ENCODE data around the gene RBM19.

Gene RBM19

GRCh38 chr12:113990250-113991223 lies 24.4 kb upstream of the RBM19 start:
- peak in 4 of 56 donors; percentile 3 to 16 (median 10) for DNase-seq

GRCh38 chr12:113988976-113989375 lies 22.9 kb upstream of the RBM19 start:
- DNase-seq: no peak

GRCh38 chr12:113988064-113988451 lies 21.9 kb upstream of the RBM19 start:
- DNase-seq: no peak

DNA sequence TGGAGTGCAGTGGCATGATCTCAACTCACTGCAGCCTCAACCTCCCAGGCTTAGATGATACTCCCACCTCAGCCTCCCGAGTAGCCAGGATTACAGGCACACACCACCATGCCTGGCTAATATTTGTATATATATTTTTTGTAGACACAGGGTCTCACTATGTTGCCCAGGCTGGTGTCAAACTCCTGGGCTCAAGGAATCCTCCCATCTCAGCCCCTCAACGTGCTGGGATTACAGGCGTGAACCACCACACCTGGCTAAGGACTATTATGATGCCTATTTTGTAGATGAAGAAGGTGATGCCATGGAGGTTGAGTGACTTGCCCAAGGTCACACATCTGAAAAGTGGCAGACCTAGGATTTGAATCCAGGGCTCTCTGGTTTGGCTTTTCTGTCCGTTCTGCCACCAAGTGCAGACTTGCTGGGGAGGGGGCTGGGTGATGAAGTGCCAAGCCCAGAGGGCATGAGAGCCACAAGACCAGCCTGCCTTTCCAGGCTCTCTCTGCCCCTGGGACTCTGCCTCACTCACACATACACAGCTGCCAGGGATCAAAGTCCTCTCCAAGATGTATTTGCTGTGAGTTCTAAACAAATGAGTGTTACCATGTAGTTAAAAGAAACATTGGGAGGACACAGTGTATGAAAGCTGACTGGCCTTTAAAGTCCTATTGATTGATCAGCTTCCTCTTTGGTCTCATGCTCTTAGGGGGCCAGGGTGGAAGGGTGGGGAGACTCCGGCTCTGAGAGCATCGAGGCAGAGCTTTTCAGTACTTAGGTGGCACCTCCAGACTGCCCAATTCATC lies 21.3 kb upstream of the RBM19 start:
- DNase-seq: no peak

DNA sequence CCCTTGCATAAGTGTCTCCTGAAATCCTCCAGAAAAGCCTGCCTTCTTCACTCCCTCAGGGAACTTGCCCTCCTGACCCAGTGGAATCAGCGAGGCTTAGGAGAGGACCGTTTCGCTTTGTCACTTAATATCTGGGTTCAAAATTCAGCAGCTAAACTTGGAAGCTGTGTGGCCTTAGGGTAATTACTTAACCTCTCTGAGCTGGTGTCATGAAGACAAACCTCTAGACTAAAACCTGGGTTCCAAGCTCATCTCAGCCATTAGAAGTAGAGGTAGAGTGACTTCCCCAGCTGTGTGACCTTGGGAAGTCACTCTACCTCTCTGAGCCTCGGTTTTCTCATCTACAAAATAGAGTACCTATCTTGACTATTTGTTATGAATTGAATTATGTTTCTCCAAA lies 18.3 kb upstream of the RBM19 start:
- no peak for DNase-seq

- no peak for DNase-seq
These were observed 17.8 kb upstream of the RBM19 start for GRCh38 chr12:113983777-113984448.

DNA sequence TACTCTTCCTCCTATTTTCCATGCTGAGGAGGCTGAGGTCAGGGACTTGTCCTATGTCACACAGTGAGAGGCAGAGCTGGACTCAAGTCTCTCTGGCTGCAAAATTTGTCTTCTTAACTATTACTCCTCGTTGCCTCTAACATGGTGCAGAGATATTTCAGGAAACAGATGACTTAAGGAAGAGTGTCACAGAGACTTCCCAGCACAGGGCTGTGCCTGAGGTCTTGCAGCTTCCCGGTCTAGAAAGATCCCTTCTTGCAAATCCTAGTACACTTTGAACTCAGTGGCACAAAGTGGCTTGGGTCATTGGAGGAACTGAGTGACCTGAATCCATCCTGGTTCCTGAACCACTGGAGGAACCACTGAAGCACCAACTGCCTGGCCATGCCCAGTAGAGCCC lies 17.1 kb upstream of the RBM19 start:
- peak in 1 of 56 donors; percentile 1 for DNase-seq

DNA sequence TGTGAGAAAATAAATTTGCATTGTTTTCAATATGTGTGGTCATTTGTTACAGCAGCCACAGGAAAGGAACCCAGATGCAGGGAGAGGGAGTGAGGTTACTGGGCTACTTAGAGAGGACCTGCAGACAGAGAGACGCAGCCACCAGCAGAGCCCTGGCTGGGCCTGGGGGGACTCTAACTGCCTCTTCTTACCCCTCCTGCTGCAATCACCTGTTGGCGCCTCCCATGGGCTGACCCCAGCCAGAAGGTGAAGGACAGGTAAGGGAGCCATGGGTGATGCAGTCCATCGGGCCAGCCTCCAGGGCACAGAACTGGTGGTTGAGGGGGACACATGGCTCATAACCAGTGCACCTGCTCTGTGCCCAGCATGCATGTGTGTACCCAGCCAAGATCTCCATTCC lies 15.8 kb upstream of the RBM19 start:
- no peak for DNase-seq

- peak in 38 of 56 donors; percentile 0 to 71 (median 10) for DNase-seq
These were observed 14.6 kb upstream of the RBM19 start for GRCh38 chr12:113980537-113981337.

- DNase-seq: no peak
These were observed 13.9 kb upstream of the RBM19 start for GRCh38 chr12:113980054-113980453.

- DNase-seq: no peak
These were observed 12.0 kb upstream of the RBM19 start for GRCh38 chr12:113978080-113978479.

DNA sequence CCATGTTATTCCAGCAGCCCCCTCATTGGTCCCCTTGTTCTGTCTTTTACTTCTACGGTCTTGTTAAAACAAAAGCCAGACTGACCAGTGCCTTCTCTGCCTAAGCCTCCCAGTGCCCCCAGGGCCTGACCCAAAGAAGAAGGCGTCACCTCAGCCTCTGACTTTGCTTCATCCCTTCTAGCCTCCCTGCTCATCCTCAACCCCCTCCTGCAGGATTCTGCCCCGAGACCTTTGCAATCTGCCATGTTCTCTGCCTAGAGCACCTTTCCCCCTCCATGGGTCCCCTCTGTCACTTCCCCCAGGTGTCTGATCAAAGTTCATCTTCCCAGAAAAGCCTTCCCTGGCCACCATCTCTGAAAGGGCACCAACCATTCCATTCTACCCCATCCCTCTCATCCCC lies 7.9 kb upstream of the RBM19 start:
- no peak for DNase-seq

DNA sequence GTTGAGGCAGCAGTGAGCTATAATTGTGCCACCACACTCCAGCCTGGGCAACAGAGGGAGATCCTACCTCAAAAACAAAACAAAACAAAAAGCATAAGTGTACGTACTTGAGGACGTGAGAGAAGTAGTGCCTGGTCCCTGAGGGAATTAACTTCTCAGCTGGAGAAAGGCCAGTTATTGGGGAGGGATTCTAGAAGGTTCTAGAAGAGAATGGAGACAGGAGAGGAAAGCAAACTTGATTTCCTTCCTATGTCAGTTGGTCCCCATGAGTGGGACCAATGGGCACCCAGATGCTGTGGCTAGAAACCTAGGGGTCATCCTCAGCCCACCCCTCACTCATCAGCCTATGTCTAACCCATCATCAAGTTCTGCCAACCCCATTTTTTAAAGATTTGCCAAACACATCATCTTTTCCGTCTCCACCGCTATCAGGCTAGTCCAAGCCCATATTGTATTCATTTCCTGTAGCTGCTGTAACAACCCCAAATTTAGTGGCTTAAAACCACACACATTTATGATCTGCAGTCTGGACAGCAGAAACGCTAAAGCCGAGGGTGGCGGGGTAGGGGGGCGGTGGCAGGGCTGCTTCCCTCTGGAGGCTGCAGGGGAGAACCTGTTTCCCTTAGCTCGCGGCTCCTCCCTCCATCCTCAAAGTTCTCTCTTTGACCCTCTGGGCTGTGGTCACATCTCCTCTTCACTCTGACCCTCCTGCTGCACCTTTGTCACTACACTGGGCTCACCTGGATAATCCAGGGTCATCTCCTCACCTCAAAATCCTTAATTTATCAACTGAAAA lies 7.2 kb upstream of the RBM19 start:
- DNase-seq: no peak

DNA sequence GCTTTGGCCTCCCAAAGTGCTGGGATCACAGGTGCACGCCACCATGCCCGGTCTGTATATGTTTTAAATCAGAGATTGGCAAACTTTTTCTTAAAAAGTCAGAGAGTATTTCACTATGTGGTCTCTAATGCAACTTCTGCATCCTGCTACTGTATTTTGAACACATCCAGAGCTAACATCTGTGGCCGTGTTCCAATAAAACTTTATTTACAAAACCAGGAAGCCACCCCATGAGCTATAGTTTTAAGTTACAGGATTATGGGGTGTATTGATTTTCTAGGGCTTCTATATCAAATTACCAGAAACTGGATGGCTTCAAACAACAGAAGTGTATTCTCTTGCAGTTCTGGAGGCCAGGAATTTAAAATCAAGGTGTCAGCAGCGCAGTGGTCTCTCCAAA lies 5.3 kb upstream of the RBM19 start:
- DNase-seq: no peak

DNA sequence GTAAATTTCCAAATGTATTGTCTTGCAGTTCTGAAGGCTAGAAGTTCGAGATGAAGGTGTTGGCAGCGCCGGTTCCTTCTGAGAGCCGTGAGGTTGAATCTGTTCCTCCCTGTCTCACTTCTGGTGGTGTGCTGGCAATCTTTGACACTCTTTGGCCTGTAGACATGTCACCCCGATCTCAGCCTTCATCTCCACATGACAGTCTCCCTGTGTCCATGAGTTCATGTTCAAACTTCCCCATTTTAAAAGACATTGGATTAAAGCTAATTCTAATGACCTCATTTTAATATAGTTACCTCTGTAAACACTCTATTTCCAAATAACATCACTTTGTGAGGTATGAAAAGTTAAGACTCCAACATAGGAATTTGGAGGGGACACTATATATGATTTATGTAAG lies 4.1 kb upstream of the RBM19 start:
- no peak for DNase-seq

DNA sequence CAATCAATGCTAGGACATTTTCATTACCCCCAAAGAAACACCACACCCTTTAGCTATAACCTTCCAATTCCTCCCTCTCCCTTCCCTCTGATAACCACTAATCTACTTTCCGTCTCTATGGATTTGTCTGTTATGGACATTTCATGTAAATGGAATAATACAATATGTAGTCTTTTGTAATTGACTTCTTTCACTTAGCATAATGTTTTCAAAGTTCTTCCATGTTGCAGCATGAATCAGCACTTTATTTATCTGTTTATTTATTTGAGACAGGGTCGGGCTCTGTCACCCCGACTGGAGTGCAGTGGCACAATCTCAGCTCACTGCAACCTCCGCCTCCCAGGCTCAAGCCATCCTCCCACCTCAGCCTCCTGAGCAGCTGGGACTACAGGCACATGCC lies 1.2 kb upstream of the RBM19 start:
- no peak for DNase-seq

DNA sequence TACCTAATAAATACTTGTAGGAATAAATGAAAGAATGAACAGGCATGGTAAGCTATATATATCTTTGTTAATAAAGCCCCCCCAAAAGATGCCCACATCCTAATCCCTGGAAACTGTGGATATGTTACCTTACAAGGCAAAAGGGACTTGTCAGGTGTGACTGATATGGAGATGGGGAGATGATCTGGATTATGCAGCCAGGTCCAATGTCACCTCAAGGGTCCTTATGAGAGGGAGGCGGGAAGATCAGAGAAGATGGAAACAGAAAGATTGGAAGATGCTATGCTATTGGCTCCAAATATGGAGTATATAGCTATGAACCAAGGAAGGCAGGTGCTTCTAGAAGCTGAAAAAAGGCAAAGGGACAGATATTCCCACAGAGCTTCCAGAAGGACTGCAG lies 3.4 kb downstream of the RBM19 start:
- DNase-seq: no peak

- DNase-seq: no peak
These were observed 4.0 kb downstream of the RBM19 start for GRCh38 chr12:113961921-113962710.

DNA sequence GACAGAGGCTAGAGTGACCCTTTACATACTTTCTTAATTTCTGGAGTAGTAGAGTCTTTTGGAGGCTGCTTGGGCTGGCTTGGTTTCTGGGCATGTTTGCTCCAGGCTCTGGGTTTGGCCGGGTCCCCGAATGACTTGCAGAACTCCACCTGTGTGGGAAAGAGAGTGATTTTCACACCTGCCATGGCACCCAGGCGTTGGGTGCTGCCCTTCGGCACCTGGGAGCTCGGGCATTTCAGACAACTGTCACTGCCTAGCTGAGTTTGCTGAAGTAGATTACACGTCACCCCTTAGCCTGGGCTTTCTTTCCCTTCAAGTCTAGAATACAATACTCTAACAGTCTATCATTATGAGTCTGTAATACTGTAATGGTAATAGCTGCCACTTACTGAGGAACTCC lies 6.1 kb downstream of the RBM19 start:
- DNase-seq: no peak
